WTC11 (cell line): Measurements from ENCODE around the gene AGR2. TPM values are rescaled to one million over a fixed set of nuclear protein-coding genes. Genes with fewer than 3 reads are reported as not detected.

ENCODE experiments used
- ATAC-seq: fragments of 200-7000 bp; cut with Tn5 transposase; 2 replicates; pipeline ENCODE4 v1.10.0; 2021; ENCODE audit warnings: mild to moderate bottlenecking, moderate library complexity
- CTCF ChIA-PET: fragments of 300-600 bp; sonication (Branson Sonifier 250); formaldehyde crosslinking; loops from one replicate; lab custom pipeline; 2021; ENCODE audit warnings: antibody characterized with exemption; lab: Charles Lee
- POLR2A ChIA-PET: fragments of 350-600 bp; sonication (Branson Sonifier 250); formaldehyde crosslinking; loops from one replicate; lab custom pipeline; 2021; ENCODE audit warnings: antibody characterized with exemption; lab: Charles Lee
- DNase-seq: peaks from one replicate; pipeline ENCODE4 v3.0.0; 2021; ENCODE audit warnings: low spot score
- H3K27ac Mint-ChIP-seq: 2 replicates; pipeline ENCODE4 v1.8.0; 2021; ENCODE audit warnings: mixed read lengths
- H3K27me3 Mint-ChIP-seq: 2 replicates; pipeline ENCODE4 v1.8.0; 2021; ENCODE audit warnings: low read depth, mild to moderate bottlenecking, moderate library complexity, mixed read lengths
- H3K36me3 Mint-ChIP-seq: 2 replicates; pipeline ENCODE4 v1.8.0; 2021; ENCODE audit warnings: mixed read lengths
- H3K4me1 Mint-ChIP-seq: 2 replicates; pipeline ENCODE4 v1.8.0; 2022; ENCODE audit warnings: mixed read lengths
- H3K4me3 Mint-ChIP-seq: 2 replicates; pipeline ENCODE4 v1.8.0; 2021; ENCODE audit warnings: mild to moderate bottlenecking, moderate library complexity, mixed read lengths
- H3K9me3 Mint-ChIP-seq: 2 replicates; pipeline ENCODE4 v1.8.0; 2021; ENCODE audit warnings: mixed read lengths
- ATF1 ChIP-seq: sonication (generic); formaldehyde crosslinking; IDR thresholded peaks from 2 replicates; pipeline ENCODE4 v1.8.1; 2023; ENCODE audit warnings: mild to moderate bottlenecking, moderate library complexity, missing genetic modification reagents
- EMX1 ChIP-seq: fragments of 250-450 bp; sonication (Bioruptor Pico); IDR thresholded peaks from 2 replicates; pipeline ENCODE4 v1.8.0; 2021; ENCODE audit warnings: mild to moderate bottlenecking
- HMGA2 ChIP-seq: fragments of 250-450 bp; sonication (Bioruptor Pico); IDR thresholded peaks from 2 replicates; pipeline ENCODE4 v1.4.0; 2021; ENCODE audit warnings: mild to moderate bottlenecking, moderate library complexity
- JAZF1 ChIP-seq: fragments of 250-450 bp; sonication (Bioruptor Pico); IDR thresholded peaks from 2 replicates; pipeline ENCODE4 v1.9.0; 2021; ENCODE audit warnings: moderate library complexity, mild to moderate bottlenecking, inconsistent platforms
- TP53 ChIP-seq: sonication (generic); formaldehyde crosslinking; IDR thresholded peaks from 2 replicates; pipeline ENCODE4 v1.8.1; 2023; ENCODE audit warnings: mild to moderate bottlenecking, missing genetic modification reagents
- ZNF232 ChIP-seq: sonication (generic); formaldehyde crosslinking; IDR thresholded peaks from 2 replicates; pipeline ENCODE4 v1.8.0; 2022; ENCODE audit warnings: mild to moderate bottlenecking, missing genetic modification reagents
- ZNF396 ChIP-seq: fragments of 250-450 bp; sonication (Bioruptor Pico); IDR thresholded peaks from 2 replicates; pipeline ENCODE4 v1.8.0; 2021; ENCODE audit warnings: mild to moderate bottlenecking, moderate library complexity, borderline replicate concordance
- total RNA-seq: library from RNA; stranded (reverse); gene quantifications from 3 replicates; pipeline ENCODE4 v1.2.3, GENCODE V29; 2021
- TF ChIP-seq, protein P1 (sequence below): sonication (generic); formaldehyde crosslinking; IDR thresholded peaks from 2 replicates; pipeline ENCODE4 v1.8.0; 2023; ENCODE audit warnings: missing genetic modification reagents, mild to moderate bottlenecking, borderline replicate concordance
- TF ChIP-seq, protein P2 (sequence below): fragments of 250-450 bp; sonication (Bioruptor Pico); IDR thresholded peaks from 2 replicates; pipeline ENCODE4 v1.9.0; 2021; ENCODE audit warnings: mild to moderate bottlenecking, borderline replicate concordance
- TF ChIP-seq, protein P3 (sequence below): sonication (generic); formaldehyde crosslinking; IDR thresholded peaks from 2 replicates; pipeline ENCODE4 v1.8.0; 2022; ENCODE audit warnings: mild to moderate bottlenecking, missing genetic modification reagents
- TF ChIP-seq, protein P4 (sequence below): fragments of 200-600 bp; IDR thresholded peaks from 2 replicates; pipeline ENCODE4 v1.8.0; 2022; ENCODE audit warnings: antibody characterized with exemption
- TF ChIP-seq, protein P5 (sequence below): fragments of 250-450 bp; sonication (Bioruptor Pico); IDR thresholded peaks from 2 replicates; pipeline ENCODE4 v1.8.0; 2021; ENCODE audit warnings: mild to moderate bottlenecking

The AGR2 gene
- total RNA-seq, 1 experiment from 2014 or later = 1.6 TPM

DNA sequence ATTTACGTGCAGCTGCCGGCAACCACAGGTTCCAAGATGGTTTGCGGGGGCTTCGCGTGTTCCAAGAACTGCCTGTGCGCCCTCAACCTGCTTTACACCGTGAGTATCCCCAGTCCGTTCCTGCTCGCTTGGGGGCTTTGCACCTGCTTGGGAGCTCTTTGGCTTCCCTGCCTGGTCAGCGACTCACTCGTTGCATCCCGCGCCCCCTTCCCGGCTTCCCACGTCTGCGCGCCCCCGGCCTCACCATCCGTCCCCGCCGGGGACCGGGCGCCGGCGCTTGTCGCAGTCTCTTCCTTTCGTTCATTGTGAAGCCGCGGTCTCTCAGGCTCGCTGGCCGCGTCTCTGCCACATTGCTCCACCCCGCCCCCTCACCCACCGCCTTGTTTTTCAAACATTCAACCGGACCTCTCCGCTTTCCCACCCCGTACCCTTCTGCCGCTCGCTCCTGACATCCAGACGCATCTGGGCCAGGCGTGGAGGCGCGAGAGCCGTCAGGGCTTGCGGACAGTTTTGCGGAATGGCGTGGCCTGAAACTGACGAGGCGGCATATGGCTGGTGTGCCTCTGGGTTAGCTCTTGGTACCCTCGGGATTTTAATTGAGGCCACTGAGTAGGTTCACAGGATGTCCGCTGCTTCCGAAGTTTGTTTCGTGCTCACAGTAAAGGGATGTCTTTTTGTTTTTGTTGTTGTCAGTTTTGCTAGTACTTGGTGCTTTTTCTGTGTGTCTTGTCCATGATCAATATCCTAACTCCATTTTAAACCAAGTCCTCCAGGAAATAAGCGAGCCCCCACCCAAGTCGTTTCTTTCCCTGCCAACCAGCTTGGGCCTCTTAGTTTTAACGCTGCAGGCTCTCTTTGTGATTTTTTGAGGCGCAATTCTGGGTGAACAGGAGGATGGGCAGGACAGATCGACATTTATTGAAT lies 50.6 kb downstream of the AGR2 start:
- no peaks in the 10 kb centered on the region for H3K36me3 Mint-ChIP-seq
- no peaks in the 10 kb centered on the region for H3K9me3 Mint-ChIP-seq
- TF ChIP-seq, protein P1, sequence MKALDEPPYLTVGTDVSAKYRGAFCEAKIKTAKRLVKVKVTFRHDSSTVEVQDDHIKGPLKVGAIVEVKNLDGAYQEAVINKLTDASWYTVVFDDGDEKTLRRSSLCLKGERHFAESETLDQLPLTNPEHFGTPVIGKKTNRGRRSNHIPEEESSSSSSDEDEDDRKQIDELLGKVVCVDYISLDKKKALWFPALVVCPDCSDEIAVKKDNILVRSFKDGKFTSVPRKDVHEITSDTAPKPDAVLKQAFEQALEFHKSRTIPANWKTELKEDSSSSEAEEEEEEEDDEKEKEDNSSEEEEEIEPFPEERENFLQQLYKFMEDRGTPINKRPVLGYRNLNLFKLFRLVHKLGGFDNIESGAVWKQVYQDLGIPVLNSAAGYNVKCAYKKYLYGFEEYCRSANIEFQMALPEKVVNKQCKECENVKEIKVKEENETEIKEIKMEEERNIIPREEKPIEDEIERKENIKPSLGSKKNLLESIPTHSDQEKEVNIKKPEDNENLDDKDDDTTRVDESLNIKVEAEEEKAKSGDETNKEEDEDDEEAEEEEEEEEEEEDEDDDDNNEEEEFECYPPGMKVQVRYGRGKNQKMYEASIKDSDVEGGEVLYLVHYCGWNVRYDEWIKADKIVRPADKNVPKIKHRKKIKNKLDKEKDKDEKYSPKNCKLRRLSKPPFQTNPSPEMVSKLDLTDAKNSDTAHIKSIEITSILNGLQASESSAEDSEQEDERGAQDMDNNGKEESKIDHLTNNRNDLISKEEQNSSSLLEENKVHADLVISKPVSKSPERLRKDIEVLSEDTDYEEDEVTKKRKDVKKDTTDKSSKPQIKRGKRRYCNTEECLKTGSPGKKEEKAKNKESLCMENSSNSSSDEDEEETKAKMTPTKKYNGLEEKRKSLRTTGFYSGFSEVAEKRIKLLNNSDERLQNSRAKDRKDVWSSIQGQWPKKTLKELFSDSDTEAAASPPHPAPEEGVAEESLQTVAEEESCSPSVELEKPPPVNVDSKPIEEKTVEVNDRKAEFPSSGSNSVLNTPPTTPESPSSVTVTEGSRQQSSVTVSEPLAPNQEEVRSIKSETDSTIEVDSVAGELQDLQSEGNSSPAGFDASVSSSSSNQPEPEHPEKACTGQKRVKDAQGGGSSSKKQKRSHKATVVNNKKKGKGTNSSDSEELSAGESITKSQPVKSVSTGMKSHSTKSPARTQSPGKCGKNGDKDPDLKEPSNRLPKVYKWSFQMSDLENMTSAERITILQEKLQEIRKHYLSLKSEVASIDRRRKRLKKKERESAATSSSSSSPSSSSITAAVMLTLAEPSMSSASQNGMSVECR (CRISPR knock-in tag) = no peak
- TF ChIP-seq, protein P2, sequence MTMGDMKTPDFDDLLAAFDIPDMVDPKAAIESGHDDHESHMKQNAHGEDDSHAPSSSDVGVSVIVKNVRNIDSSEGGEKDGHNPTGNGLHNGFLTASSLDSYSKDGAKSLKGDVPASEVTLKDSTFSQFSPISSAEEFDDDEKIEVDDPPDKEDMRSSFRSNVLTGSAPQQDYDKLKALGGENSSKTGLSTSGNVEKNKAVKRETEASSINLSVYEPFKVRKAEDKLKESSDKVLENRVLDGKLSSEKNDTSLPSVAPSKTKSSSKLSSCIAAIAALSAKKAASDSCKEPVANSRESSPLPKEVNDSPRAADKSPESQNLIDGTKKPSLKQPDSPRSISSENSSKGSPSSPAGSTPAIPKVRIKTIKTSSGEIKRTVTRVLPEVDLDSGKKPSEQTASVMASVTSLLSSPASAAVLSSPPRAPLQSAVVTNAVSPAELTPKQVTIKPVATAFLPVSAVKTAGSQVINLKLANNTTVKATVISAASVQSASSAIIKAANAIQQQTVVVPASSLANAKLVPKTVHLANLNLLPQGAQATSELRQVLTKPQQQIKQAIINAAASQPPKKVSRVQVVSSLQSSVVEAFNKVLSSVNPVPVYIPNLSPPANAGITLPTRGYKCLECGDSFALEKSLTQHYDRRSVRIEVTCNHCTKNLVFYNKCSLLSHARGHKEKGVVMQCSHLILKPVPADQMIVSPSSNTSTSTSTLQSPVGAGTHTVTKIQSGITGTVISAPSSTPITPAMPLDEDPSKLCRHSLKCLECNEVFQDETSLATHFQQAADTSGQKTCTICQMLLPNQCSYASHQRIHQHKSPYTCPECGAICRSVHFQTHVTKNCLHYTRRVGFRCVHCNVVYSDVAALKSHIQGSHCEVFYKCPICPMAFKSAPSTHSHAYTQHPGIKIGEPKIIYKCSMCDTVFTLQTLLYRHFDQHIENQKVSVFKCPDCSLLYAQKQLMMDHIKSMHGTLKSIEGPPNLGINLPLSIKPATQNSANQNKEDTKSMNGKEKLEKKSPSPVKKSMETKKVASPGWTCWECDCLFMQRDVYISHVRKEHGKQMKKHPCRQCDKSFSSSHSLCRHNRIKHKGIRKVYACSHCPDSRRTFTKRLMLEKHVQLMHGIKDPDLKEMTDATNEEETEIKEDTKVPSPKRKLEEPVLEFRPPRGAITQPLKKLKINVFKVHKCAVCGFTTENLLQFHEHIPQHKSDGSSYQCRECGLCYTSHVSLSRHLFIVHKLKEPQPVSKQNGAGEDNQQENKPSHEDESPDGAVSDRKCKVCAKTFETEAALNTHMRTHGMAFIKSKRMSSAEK = no peak
- TF ChIP-seq ZNF396 (CRISPR knock-in tag) = no peak
- TF ChIP-seq TP53 (CRISPR knock-in tag) = no peak
- TF ChIP-seq, protein P3, sequence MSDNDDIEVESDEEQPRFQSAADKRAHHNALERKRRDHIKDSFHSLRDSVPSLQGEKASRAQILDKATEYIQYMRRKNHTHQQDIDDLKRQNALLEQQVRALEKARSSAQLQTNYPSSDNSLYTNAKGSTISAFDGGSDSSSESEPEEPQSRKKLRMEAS = peak; percentile 54; the same call in 1 of the 2 replicates
- TF ChIP-seq, all 79 proteins: peak for 1
- peak overlapping the region; percentile 55 for H3K27ac Mint-ChIP-seq
- H3K4me3 Mint-ChIP-seq = peak overlapping the region; percentile 87
- POLR2A ChIA-PET = no interaction called here
- 0 out of 2 replicates have a peak, but pooled peaks cover 8% of the 10 kb centered on the region for H3K27me3 Mint-ChIP-seq
- CTCF ChIA-PET = interaction anchor here (1.8 kb wide), 1 partner anchor 59 kb away, joined by 9 read pairs; no protein-coding TSS in a partner anchor
- peaks cover 35% of the 10 kb centered on the region for H3K4me1 Mint-ChIP-seq
- DNase-seq = peak; percentile 75
- peak; percentile 36 for ATAC-seq

DNA sequence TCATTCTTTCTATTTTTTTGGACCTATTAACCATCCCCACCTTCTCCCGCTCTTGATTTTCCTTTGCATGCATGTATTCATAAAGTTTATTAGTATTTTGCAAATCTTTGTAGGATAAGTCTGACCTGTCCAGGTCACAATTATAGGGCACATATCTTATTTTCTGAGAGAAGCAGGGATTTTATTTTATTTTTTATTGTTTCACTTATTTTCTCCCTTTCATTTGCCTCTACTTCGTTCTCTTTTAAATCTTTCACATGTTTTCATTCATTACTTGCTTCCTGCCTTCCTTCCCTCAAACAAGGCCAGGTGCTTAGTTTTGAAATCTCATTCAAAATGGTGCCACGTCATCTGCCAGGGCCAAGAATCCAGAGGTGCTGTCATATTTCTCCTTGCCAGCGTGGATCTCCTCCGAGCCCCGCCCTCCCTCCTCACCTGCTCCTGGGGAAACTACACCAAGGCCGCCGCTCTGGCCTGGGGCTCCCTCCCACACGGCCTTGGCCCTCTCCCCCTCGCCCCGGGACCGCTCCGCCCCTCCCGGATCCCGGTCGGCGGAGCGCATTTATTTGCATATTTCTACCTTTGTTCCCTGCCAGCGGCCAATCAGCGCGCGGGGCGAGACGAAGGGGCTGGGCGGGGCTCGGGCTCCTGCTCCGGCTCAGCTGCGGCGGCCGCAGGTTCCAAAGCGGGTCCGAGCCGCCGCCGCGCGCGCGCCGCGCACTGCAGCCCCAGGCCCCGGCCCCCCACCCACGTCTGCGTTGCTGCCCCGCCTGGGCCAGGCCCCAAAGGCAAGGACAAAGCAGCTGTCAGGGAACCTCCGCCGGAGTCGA lies 51.5 kb downstream of the AGR2 start, which contains the start of gene TSPAN13:
Gene TSPAN13, plus strand, starts transcription at position 654 of the 830 bp plus-strand sequence. CDS start 213 bp downstream, outside the sequence.
- H3K4me3 Mint-ChIP-seq = peak within 1 kb of the TSS; percentile 87
- H3K27me3 Mint-ChIP-seq = 0 out of 2 replicates have a peak, but pooled peaks cover 8% of the 10 kb centered on the region
- peaks cover 32% of the 10 kb centered on the region for H3K4me1 Mint-ChIP-seq
- H3K9me3 Mint-ChIP-seq = no peaks in the 10 kb centered on the region
- no peaks in the 10 kb centered on the region for H3K36me3 Mint-ChIP-seq
- ATAC-seq (peak; percentile 96), DNase-seq (peak; percentile 97)
- CTCF ChIA-PET = interaction anchor here (1.8 kb wide), 1 partner anchor 58 kb away, joined by 9 read pairs; no protein-coding TSS in a partner anchor
- peak within 1 kb of the TSS; percentile 96 for H3K27ac Mint-ChIP-seq
- POLR2A ChIA-PET = no interaction called here
- TF ChIP-seq, protein P4, sequence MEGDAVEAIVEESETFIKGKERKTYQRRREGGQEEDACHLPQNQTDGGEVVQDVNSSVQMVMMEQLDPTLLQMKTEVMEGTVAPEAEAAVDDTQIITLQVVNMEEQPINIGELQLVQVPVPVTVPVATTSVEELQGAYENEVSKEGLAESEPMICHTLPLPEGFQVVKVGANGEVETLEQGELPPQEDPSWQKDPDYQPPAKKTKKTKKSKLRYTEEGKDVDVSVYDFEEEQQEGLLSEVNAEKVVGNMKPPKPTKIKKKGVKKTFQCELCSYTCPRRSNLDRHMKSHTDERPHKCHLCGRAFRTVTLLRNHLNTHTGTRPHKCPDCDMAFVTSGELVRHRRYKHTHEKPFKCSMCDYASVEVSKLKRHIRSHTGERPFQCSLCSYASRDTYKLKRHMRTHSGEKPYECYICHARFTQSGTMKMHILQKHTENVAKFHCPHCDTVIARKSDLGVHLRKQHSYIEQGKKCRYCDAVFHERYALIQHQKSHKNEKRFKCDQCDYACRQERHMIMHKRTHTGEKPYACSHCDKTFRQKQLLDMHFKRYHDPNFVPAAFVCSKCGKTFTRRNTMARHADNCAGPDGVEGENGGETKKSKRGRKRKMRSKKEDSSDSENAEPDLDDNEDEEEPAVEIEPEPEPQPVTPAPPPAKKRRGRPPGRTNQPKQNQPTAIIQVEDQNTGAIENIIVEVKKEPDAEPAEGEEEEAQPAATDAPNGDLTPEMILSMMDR = no peak
- TF ChIP-seq ATF1 (no peak), EMX1 (no peak), ZNF232 (no peak), HMGA2 (CRISPR knock-in tag) (no peak), JAZF1 (no peak)
- TF ChIP-seq, protein P2 = no peak
- TF ChIP-seq, protein P5, sequence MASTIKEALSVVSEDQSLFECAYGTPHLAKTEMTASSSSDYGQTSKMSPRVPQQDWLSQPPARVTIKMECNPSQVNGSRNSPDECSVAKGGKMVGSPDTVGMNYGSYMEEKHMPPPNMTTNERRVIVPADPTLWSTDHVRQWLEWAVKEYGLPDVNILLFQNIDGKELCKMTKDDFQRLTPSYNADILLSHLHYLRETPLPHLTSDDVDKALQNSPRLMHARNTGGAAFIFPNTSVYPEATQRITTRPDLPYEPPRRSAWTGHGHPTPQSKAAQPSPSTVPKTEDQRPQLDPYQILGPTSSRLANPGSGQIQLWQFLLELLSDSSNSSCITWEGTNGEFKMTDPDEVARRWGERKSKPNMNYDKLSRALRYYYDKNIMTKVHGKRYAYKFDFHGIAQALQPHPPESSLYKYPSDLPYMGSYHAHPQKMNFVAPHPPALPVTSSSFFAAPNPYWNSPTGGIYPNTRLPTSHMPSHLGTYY (CRISPR knock-in tag) = no peak
